GM21390 (cell line): ENCODE data around the gene HINFP.
"Not testable (repeated sequence)": the region's sequence is repeated elsewhere in the genome, so short reads cannot be mapped to it uniquely, and the experiment has no call there.

Experiments used
- ATAC-seq: cut with Tn5 transposase; IDR thresholded peaks from one replicate; pipeline ENCODE4 v1.9.1; 2021; ENCODE audit not compliant: unreplicated experiment

The HINFP gene

DNA sequence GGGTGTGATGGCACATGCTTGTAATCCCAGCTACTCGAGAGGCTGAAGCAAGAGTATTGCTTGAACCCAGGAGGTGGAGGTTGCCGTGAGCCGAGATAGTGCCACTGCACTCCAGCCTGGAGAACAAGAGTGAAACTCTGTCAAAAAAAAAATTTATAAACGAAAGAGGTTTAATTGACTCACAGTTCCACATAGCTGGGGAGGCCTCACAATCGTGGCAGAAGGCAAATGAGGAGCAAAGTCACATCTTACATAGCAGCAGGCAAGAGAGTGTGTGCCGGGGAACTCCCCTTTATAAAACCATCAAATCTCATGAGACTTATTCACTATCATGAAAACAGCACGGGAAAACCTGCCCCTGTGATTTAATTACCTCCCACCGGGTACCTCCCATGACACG, 63.0 kb downstream of the HINFP start:
- not testable (repeated sequence) for ATAC-seq
